Suprapubic skin (tissue), 4 donors: ENCODE measurements around the gene KIF11. TPM values are rescaled to one million over a fixed set of nuclear protein-coding genes. Genes with fewer than 3 reads are reported as not detected.

Experiments
- DNase-seq, 2 donors: peaks; one replicate each; pipeline ENCODE4 v3.0.0-alpha.2; 2019; ENCODE audit warnings: low spot score in 2 of 2
- H3K27ac ChIP-seq: fragments of 200-600 bp; sonication (generic); one replicate; pipeline ENCODE4 v1.5.1; 2019
- H3K27me3 ChIP-seq: fragments of 200-600 bp; sonication (generic); one replicate; pipeline ENCODE4 v1.5.1; 2019
- H3K36me3 ChIP-seq: fragments of 200-600 bp; sonication (generic); one replicate; pipeline ENCODE4 v1.5.1; 2019
- H3K4me1 ChIP-seq: fragments of 200-600 bp; sonication (generic); one replicate; pipeline ENCODE4 v1.5.1; 2019
- H3K4me3 ChIP-seq: fragments of 200-600 bp; sonication (generic); one replicate; pipeline ENCODE4 v1.5.1; 2019; ENCODE audit warnings: mild to moderate bottlenecking
- H3K9me3 ChIP-seq: fragments of 200-600 bp; sonication (generic); one replicate; pipeline ENCODE4 v1.5.1; 2019
- EP300 ChIP-seq: sonication (generic); formaldehyde crosslinking; IDR thresholded peaks from one replicate; pipeline ENCODE4 v1.6.1; 2017; ENCODE audit warnings: antibody characterized with exemption
- POLR2A ChIP-seq, 2 donors: fragments of 450-650 bp; IDR thresholded peaks; one replicate each; pipeline ENCODE4 v1.6.1; 2017; ENCODE audit warnings: antibody characterized with exemption in 2 of 2, mild to moderate bottlenecking in 2 of 2, moderate library complexity in 2 of 2
- POLR2AphosphoS5 ChIP-seq, 3 donors: sonication (generic); formaldehyde crosslinking; IDR thresholded peaks; one replicate each; pipeline ENCODE4 v1.6.1; 2017; ENCODE audit warnings: antibody characterized with exemption in 3 of 3
- WGBS: methylation state at CpG from one replicate; pipeline ENCODE4 v1.1.5; 2018; 5-methylcytosine and 5-hydroxymethylcytosine counted together
- total RNA-seq, 4 donors: library from RNA; depleted of rRNA; stranded (reverse); fragments of >200 nt; gene quantifications; one replicate each; pipeline ENCODE4 v1.1.0, GENCODE V29; 2016
- TF ChIP-seq, protein P1 (sequence below), 2 donors: fragments of 200-600 bp in 1 of 2; fragments of 450-650 bp in 1 of 2; sonication (generic) in 1 of 2; IDR thresholded peaks; one replicate each; pipeline ENCODE4 v1.5.1; 2016 to 2019; ENCODE audit warnings: antibody characterized with exemption in 2 of 2, mild to moderate bottlenecking in 1 of 2, moderate library complexity in 1 of 2

Gene KIF11
- total RNA-seq, 4 donors from 2014 or later, result 3.1 to 5.4 (median 4.1) TPM

DNA sequence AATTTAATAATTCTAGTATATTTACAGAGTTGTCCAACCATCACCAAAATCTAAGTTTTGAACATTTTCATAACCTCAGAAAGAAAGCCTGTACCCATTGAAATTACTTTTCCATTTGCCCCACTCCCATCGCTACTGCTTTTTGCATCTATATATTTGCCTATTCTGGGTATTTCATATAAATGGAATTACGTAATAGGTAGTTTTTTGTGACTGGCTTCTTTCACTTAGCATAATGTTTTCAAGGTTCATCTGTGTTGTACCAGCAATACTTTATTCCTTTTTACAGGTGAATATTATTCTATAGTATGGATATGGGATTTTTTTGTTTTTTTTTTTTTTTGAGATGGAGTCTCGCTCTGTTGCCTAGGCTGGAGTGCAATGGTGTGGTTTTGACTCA, 22.6 kb downstream of the KIF11 start:
- WGBS, result over 99% methylated on average over 3 of the region's 3 CpGs
- H3K4me3 ChIP-seq, result no peak overlapping the region
- no peaks in the 10 kb centered on the region for H3K9me3 ChIP-seq

DNA sequence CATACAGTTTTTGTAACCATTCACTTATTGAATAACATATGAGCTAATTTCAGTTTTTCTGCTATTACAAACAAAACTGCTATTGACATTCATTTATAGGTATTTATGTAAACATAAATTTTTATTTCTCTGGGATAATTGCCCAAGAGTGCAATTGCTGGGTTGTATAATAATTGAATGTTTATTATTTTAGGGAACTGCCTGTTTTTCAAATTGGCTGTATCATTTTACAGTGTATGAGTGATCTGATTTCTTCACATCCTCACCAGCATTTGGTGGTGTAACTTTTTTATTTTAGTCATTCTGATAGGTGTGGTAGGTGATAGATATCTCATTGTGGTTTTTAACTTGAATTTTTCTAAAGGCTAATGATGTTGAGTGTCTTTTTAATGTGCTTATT, 26.4 kb downstream of the KIF11 start:
- Histone ChIP-seq H3K27ac (no peak overlapping the region), H3K9me3 (no peaks in the 10 kb centered on the region), H3K36me3 (no peaks in the 10 kb centered on the region), H3K27me3 (no peaks in the 10 kb centered on the region), H3K4me3 (no peak overlapping the region), H3K4me1 (no peaks in the 10 kb centered on the region)
- no peak for DNase-seq
- TF ChIP-seq POLR2A (IDR thresholded peaks at IDR 0.05) (no peak), POLR2AphosphoS5 (IDR thresholded peaks at IDR 0.05) (no peak), EP300 (no peak)
- TF ChIP-seq, protein P1, sequence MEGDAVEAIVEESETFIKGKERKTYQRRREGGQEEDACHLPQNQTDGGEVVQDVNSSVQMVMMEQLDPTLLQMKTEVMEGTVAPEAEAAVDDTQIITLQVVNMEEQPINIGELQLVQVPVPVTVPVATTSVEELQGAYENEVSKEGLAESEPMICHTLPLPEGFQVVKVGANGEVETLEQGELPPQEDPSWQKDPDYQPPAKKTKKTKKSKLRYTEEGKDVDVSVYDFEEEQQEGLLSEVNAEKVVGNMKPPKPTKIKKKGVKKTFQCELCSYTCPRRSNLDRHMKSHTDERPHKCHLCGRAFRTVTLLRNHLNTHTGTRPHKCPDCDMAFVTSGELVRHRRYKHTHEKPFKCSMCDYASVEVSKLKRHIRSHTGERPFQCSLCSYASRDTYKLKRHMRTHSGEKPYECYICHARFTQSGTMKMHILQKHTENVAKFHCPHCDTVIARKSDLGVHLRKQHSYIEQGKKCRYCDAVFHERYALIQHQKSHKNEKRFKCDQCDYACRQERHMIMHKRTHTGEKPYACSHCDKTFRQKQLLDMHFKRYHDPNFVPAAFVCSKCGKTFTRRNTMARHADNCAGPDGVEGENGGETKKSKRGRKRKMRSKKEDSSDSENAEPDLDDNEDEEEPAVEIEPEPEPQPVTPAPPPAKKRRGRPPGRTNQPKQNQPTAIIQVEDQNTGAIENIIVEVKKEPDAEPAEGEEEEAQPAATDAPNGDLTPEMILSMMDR (IDR thresholded peaks at IDR 0.05), result no peak

More for the DNA sequence above, 22.6 kb downstream of the KIF11 start:
- no peak for TF ChIP-seq POLR2AphosphoS5 (IDR thresholded peaks at IDR 0.05)
- TF ChIP-seq, protein P1 (IDR thresholded peaks at IDR 0.05), result no peak
- no peak for TF ChIP-seq EP300
- TF ChIP-seq POLR2A (IDR thresholded peaks at IDR 0.05), result no peak
- H3K36me3 ChIP-seq, result no peaks in the 10 kb centered on the region
- no peak for DNase-seq
- no peak overlapping the region for H3K27ac ChIP-seq
- H3K27me3 ChIP-seq, result no peaks in the 10 kb centered on the region
- no peaks in the 10 kb centered on the region for H3K4me1 ChIP-seq

DNA sequence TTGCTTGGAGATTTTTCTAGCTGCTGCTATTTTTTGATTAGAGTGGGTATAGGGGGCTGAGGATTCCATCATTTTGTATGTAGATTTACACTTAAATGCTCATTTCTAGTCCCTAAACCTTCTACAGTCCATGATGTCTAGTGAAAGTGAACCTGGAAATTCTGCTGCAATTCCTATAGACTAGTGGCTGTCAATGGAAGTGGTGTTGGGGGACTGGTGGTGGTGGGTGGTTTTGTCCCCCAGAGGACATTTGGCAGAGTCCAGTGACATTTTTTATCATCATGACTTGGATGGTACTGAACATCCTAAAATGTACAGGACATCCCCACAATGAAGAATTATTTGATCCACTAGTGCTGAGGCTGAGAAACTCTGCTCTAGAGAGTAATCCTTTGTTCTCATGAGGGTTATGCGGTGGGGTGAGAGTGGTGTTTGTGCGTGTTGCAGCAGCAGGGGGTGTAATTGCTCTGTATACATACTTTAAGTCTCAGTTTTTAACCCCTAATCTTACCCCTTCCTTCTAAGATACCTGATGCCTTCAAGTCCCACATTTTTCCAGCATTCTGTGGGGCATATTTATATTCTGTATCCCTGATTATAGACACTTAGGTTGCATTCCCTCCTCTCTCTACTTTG, 35.0 kb downstream of the KIF11 start:
- Histone ChIP-seq H3K27ac (no peak overlapping the region), H3K9me3 (no peaks in the 10 kb centered on the region), H3K4me1 (no peaks in the 10 kb centered on the region), H3K36me3 (no peaks in the 10 kb centered on the region), H3K4me3 (no peak overlapping the region), H3K27me3 (no peaks in the 10 kb centered on the region)
- WGBS, result 68% methylated on average over 2 of the region's 2 CpGs
- no peak for DNase-seq
- TF ChIP-seq, protein P1 (IDR thresholded peaks at IDR 0.05), result no peak
- no peak for TF ChIP-seq POLR2A (IDR thresholded peaks at IDR 0.05)

DNA sequence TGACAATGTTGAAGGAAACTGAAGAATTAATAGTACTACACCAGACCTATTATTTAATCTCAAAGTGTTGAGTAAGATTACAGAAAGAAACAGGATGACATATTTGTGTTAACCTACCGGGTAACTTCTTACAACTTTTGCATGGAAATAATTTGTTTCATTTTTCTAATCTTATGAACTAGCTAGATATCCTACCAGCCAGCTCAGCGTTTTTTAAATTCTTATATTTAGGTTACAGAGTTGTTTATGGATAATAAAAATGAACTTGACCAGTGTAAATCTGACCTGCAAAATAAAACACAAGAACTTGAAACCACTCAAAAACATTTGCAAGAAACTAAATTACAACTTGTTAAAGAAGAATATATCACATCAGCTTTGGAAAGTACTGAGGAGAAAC, 37.0 kb downstream of the KIF11 start:
- Histone ChIP-seq H3K27me3 (no peaks in the 10 kb centered on the region), H3K9me3 (no peaks in the 10 kb centered on the region), H3K36me3 (no peaks in the 10 kb centered on the region), H3K4me3 (no peak overlapping the region), H3K27ac (no peak overlapping the region), H3K4me1 (no peaks in the 10 kb centered on the region)
- no peak for DNase-seq
- 97% methylated on average over 2 of the region's 2 CpGs for WGBS
- TF ChIP-seq POLR2A (IDR thresholded peaks at IDR 0.05) (no peak), EP300 (no peak), POLR2AphosphoS5 (IDR thresholded peaks at IDR 0.05) (no peak)
- TF ChIP-seq, protein P1 (IDR thresholded peaks at IDR 0.05), result no peak

DNA sequence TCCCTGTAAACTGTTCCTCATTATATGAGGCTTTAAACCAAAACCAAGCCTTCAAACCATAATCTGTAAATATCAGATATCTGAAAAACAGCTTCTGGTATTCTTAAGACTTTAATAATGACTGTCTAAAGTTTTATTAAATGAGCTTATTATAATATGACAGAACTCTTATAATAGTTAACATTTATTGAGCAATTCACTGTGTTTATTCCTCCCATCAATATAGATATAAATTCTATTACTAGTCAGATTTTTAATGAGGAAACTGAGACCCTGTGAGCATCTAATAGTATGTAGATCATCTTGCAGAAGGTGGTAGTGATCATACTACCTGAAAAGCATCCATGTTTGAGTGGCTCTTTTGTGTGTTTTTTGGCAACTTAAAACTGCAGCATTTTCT, 45.1 kb downstream of the KIF11 start:
- H3K4me1 ChIP-seq, result no peaks in the 10 kb centered on the region
- no peaks in the 10 kb centered on the region for H3K9me3 ChIP-seq

More for the DNA sequence above, 45.1 kb downstream of the KIF11 start:
- Histone ChIP-seq H3K4me3 (no peak overlapping the region), H3K27ac (no peak overlapping the region), H3K36me3 (peaks cover 3% of the 10 kb centered on the region), H3K27me3 (no peaks in the 10 kb centered on the region)
- TF ChIP-seq POLR2A (IDR thresholded peaks at IDR 0.05) (no peak), EP300 (no peak), POLR2AphosphoS5 (IDR thresholded peaks at IDR 0.05) (no peak)
- TF ChIP-seq, protein P1 (IDR thresholded peaks at IDR 0.05), result no peak
- DNase-seq, result no peak
